Bronchial epithelial cell (primary cell): ENCODE measurements around the gene VAV1. TPM values are rescaled to one million over a fixed set of nuclear protein-coding genes. Genes with fewer than 3 reads are reported as not detected.

Source experiments
- DNase-seq: peaks from one replicate; pipeline ENCODE4 v3.0.0-alpha.2; 2010; ENCODE audit warnings: low read depth
- FAIRE-seq: peaks from 2 replicates; lab custom pipeline; 2011; peaks lifted over from hg19 to GRCh38; lab: Jason Lieb, UNC
- H3K27me3 ChIP-seq: 2 replicates; pipeline ENCODE4 v1.5.1; 2011; ENCODE audit warnings: low read length; ENCODE audit not compliant: control insufficient read depth, insufficient read depth
- H3K36me3 ChIP-seq: 2 replicates; pipeline ENCODE4 v1.5.1; 2011; ENCODE audit warnings: low read length; ENCODE audit not compliant: control insufficient read depth, insufficient read depth
- H3K4me3 ChIP-seq: 2 replicates; pipeline ENCODE4 v1.5.1; 2011; ENCODE audit warnings: mild to moderate bottlenecking, low read depth, low read length, control low read depth
- CTCF ChIP-seq: IDR thresholded peaks from 2 replicates; pipeline ENCODE4 v1.5.1; 2011; ENCODE audit warnings: mild to moderate bottlenecking, moderate library complexity, low read length, control low read depth, inconsistent platforms; ENCODE audit not compliant: insufficient read depth, severe bottlenecking
- total RNA-seq: library from RNA; depleted of rRNA; stranded (reverse); fragments of >200 nt; gene quantifications from 2 replicates; pipeline ENCODE4 v1.2.1, GENCODE V29; 2014

Gene VAV1
- total RNA-seq, 1 donor from 2014 or later: 0.53 TPM

- FAIRE-seq (no peak), DNase-seq (no peak)
- Histone ChIP-seq H3K27me3 (no peaks in the 10 kb centered on the region), H3K36me3 (no peaks in the 10 kb centered on the region), H3K4me3 (no peak overlapping the region)
- TF ChIP-seq CTCF: no peak
These were observed 113.9 kb downstream of the VAV1 start for GRCh38 chr19:6886277-6886897.

- Histone ChIP-seq H3K4me3 (no peak within 1 kb of the TSS), H3K36me3 (no peaks in the 10 kb centered on the region), H3K27me3 (no peaks in the 10 kb centered on the region)
- no peak for TF ChIP-seq CTCF
- DNase-seq (no peak), FAIRE-seq (no peak)
These were observed 114.8 kb downstream of the VAV1 start, which contains the start of gene ADGRE1 for GRCh38 chr19:6887316-6887715. ADGRE1 (plus strand) TSS chr19:6887579; CDS start chr19:6887609, 30 bp downstream.

GRCh38 chr19:6888967-6889366 lies 116.5 kb downstream of the VAV1 start:
- no peak for FAIRE-seq
- no peaks in the 10 kb centered on the region for H3K36me3 ChIP-seq
- no peak for DNase-seq
- no peak overlapping the region for H3K4me3 ChIP-seq
- no peaks in the 10 kb centered on the region for H3K27me3 ChIP-seq
- no peak for TF ChIP-seq CTCF

GRCh38 chr19:6890401-6890913 lies 117.9 kb downstream of the VAV1 start:
- DNase-seq (no peak), FAIRE-seq (no peak)

GRCh38 chr19:6890938-6891337 lies 118.4 kb downstream of the VAV1 start:
- no peak for TF ChIP-seq CTCF
- DNase-seq: no peak
- no peak for FAIRE-seq
- Histone ChIP-seq H3K27me3 (no peaks in the 10 kb centered on the region), H3K4me3 (no peak overlapping the region), H3K36me3 (no peaks in the 10 kb centered on the region)

More at GRCh38 chr19:6890401-6890913, 117.9 kb downstream of the VAV1 start:
- H3K4me3 ChIP-seq: no peak overlapping the region
- no peaks in the 10 kb centered on the region for H3K36me3 ChIP-seq
- TF ChIP-seq CTCF: no peak
- H3K27me3 ChIP-seq: no peaks in the 10 kb centered on the region
